IgD-negative memory B cell (primary cell): ENCODE measurements around the gene ANKHD1. TPM values are rescaled to one million over a fixed set of nuclear protein-coding genes. Genes with fewer than 3 reads are reported as not detected.

ENCODE experiments used
- H3K27ac Mint-ChIP-seq, 3 donors: one replicate each; pipeline ENCODE4 v1.8.0; 2020 to 2022; ENCODE audit warnings: mild to moderate bottlenecking in 3 of 3, mixed read lengths in 3 of 3, moderate library complexity in 1 of 3
- H3K27me3 Mint-ChIP-seq: one replicate; pipeline ENCODE4 v1.8.0; 2021; ENCODE audit warnings: mixed read lengths
- H3K36me3 Mint-ChIP-seq: one replicate; pipeline ENCODE4 v1.8.0; 2020; ENCODE audit warnings: mild to moderate bottlenecking, mixed read lengths
- H3K4me1 Mint-ChIP-seq, 3 donors: one replicate each; pipeline ENCODE4 v1.8.0; 2020 to 2022; ENCODE audit warnings: mixed read lengths in 3 of 3, mild to moderate bottlenecking in 1 of 3
- H3K4me3 Mint-ChIP-seq, 4 donors: one replicate each; pipeline ENCODE4 v1.8.0; 2020 to 2022; ENCODE audit warnings: mild to moderate bottlenecking in 4 of 4, mixed read lengths in 4 of 4, moderate library complexity in 3 of 4
- H3K9me3 Mint-ChIP-seq, 3 donors: one replicate each; pipeline ENCODE4 v1.8.0; 2020 to 2021; ENCODE audit warnings: mixed read lengths in 3 of 3, mild to moderate bottlenecking in 1 of 3
- polyA plus RNA-seq: library from polyadenylated mRNA; unstranded; fragments of 300-500 nt; fragmentation: Illumina TruSeq; gene quantifications from one replicate; pipeline ENCODE4 v1.2.3, GENCODE V29; 2021

Gene ANKHD1
- polyA plus RNA-seq, 1 donor from 2014 or later, result 69.7 TPM

GRCh38 chr5:140588311-140589070, 186.9 kb downstream of the ANKHD1 start:
- H3K36me3 Mint-ChIP-seq, result no peaks in the 10 kb centered on the region

More at GRCh38 chr5:140588311-140589070, 186.9 kb downstream of the ANKHD1 start:
- no peaks in the 10 kb centered on the region for H3K27me3 Mint-ChIP-seq
- H3K9me3 Mint-ChIP-seq, result no peaks in the 10 kb centered on the region
- H3K4me3 Mint-ChIP-seq, result no peak overlapping the region
- no peak overlapping the region for H3K27ac Mint-ChIP-seq
- no peaks in the 10 kb centered on the region for H3K4me1 Mint-ChIP-seq

Other genes starting within 250 kb of the ANKHD1 start
- 21.3 TPM for gene CYSTM1, start 226.6 kb upstream of the ANKHD1 start, polyA plus RNA-seq
- 122 TPM for gene PFDN1, start 98.7 kb upstream of the ANKHD1 start, polyA plus RNA-seq
- gene HBEGF, start 55.2 kb upstream of the ANKHD1 start, polyA plus RNA-seq, result 0.83 TPM
- gene SLC4A9, start 41.6 kb upstream of the ANKHD1 start, polyA plus RNA-seq, result not detected
- 32.9 TPM for gene EIF4EBP3, start 145.8 kb downstream of the ANKHD1 start, polyA plus RNA-seq
- 31.8 TPM for gene SRA1, start 155.6 kb downstream of the ANKHD1 start, polyA plus RNA-seq
- 4.4 TPM for gene APBB3, start 162.8 kb downstream of the ANKHD1 start, polyA plus RNA-seq
- gene SLC35A4, start 163.0 kb downstream of the ANKHD1 start, polyA plus RNA-seq, result 79.8 TPM
- 1.5 TPM for gene CD14, start 231.3 kb downstream of the ANKHD1 start, polyA plus RNA-seq
- gene TMCO6, start 237.6 kb downstream of the ANKHD1 start, polyA plus RNA-seq, result 14.7 TPM
- 154 TPM for gene NDUFA2, start 245.8 kb downstream of the ANKHD1 start, polyA plus RNA-seq
- gene IK, start 246.0 kb downstream of the ANKHD1 start, polyA plus RNA-seq, result 165 TPM